Measurements from ENCODE around the gene HSH2D.

The HSH2D gene

DNA sequence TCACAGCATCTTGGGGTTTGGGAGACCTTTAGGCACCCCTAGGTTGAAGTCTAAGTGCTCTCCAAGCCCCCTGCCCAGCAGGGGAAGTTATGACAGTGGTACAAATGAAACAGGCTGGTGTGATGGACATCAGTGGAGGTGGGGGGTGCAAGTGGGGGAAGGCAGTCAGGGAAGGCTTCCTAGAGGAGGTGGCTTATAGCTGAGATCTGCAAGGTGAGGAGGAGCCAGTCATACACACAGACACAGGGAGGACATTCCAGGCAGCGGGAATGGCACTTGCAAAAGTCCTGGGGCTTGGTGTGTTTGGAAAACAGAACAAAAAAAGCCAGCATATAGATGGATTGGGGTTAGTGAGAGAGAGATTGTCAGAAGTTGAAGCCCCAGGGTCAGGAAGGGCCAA is 11.6 kb downstream of the HSH2D start:
- DNase-seq (ENCODE audit: low spot score): no peak
- TF ChIP-seq CTCF (IDR thresholded peaks at IDR 0.05; ENCODE audit: borderline replicate concordance, control extremely low read depth, extremely low read depth, insufficient read depth, missing control alignments): no peak
- in situ Hi-C loops (cut with MboI; ENCODE audit: low sequenced_read_pairs, unreplicated experiment): no loop called here

GRCh38 chr19:16156904-16157303 is 13.4 kb downstream of the HSH2D start:
- TF ChIP-seq CTCF (IDR thresholded peaks at IDR 0.05; ENCODE audit: borderline replicate concordance, control extremely low read depth, extremely low read depth, insufficient read depth, missing control alignments): no peak
- in situ Hi-C loops (cut with MboI; ENCODE audit: low sequenced_read_pairs, unreplicated experiment): no loop called here
- DNase-seq (ENCODE audit: low spot score): no peak

- in situ Hi-C loops (cut with MboI; ENCODE audit: low sequenced_read_pairs, unreplicated experiment): no loop called here
- no peak for DNase-seq (ENCODE audit: low spot score)
- TF ChIP-seq CTCF (IDR thresholded peaks at IDR 0.05; ENCODE audit: borderline replicate concordance, control extremely low read depth, extremely low read depth, insufficient read depth, missing control alignments): no peak
These were observed 14.1 kb downstream of the HSH2D start for GRCh38 chr19:16157601-16158000.

DNA sequence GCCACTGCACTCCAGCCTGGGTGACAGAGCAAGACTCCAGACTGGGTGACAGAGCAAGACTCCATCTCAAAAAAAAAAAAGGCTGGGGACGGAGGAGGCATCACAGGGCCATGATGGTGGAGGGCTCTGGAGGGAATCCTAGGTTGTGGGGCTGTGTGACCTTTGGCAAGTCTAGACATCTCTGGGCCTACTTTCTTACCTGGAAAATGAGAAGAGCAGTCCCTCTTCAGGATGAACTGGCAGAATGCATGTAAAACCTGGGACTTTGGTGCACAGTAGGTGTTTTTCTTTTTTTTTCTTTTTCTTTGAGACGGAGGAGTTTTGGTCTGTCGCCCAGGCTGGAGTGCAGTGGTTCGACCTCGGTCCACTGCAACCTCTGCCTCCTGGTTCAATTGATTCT is 16.2 kb downstream of the HSH2D start:
- DNase-seq (ENCODE audit: low spot score): no peak
- in situ Hi-C loops (cut with MboI; ENCODE audit: low sequenced_read_pairs, unreplicated experiment): no loop called here
- TF ChIP-seq CTCF (IDR thresholded peaks at IDR 0.05; ENCODE audit: borderline replicate concordance, control extremely low read depth, extremely low read depth, insufficient read depth, missing control alignments): no peak

GRCh38 chr19:16160445-16160942 is 17.0 kb downstream of the HSH2D start:
- no peak for TF ChIP-seq CTCF (IDR thresholded peaks at IDR 0.05; ENCODE audit: borderline replicate concordance, control extremely low read depth, extremely low read depth, insufficient read depth, missing control alignments)
- no peak for DNase-seq (ENCODE audit: low spot score)
- in situ Hi-C loops (cut with MboI; ENCODE audit: low sequenced_read_pairs, unreplicated experiment): no loop called here

DNA sequence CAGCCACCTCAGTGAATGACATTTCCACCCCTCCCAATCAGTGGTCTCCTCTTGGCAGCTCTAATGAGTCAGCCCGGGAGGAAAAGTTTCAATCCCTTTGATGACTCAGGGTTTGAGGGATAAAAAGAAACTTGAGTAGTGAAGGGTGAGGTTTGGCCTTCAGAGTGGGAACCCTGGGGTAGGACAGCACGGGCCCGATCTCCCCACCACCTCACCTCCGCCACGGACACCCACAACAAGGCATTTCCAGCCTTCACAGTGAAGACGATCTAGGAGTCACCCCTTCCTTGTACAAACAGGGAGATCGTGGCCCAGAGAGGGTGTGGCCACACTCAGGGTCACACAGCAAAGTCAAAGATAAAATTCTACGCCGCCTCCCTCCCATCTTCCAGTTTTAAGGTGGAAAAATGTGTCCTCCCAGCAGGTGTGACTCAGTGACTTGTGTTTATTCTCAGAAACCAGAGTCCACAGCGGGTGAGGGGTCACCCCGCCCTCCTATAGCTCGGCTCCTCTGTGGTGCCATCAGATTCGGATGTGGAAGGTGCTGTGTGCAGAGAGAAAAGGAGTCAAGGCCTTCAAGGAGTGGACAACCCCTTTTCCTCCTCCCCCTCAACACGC is 17.6 kb downstream of the HSH2D start:
- DNase-seq (ENCODE audit: low spot score): no peak
- in situ Hi-C loops (cut with MboI; ENCODE audit: low sequenced_read_pairs, unreplicated experiment): no loop called here
- no peak for TF ChIP-seq CTCF (IDR thresholded peaks at IDR 0.05; ENCODE audit: borderline replicate concordance, control extremely low read depth, extremely low read depth, insufficient read depth, missing control alignments)
